H1 (cell line): ENCODE results near the gene MORN4. TPM values are rescaled to one million over a fixed set of nuclear protein-coding genes. Genes with fewer than 3 reads are reported as not detected.

Experiments used
- CTCF ChIA-PET: fragments of 300-600 bp; sonication (Branson Sonifier 250); formaldehyde crosslinking; loops from one replicate; lab custom pipeline; 2021; ENCODE audit not compliant: partially characterized antibody; lab: Charles Lee
- POLR2A ChIA-PET: fragments of 300-600 bp; sonication (Branson Sonifier 250); formaldehyde crosslinking; loops from one replicate; lab custom pipeline; 2021; ENCODE audit warnings: inconsistent platforms; ENCODE audit not compliant: partially characterized antibody; lab: Charles Lee
- DNase-seq, 2 experiments: peaks; one replicate each; pipeline versions ENCODE4 v3.0.0 to v3.0.0-alpha.2; 2010 to 2022; ENCODE audit warnings: low spot score in 2 of 2, low read depth in 1 of 2, mixed read lengths in 1 of 2
- FAIRE-seq: peaks from 2 replicates; lab custom pipeline; 2011; peaks lifted over from hg19 to GRCh38; lab: Jason Lieb, UNC
- H2AFZ ChIP-seq: 2 replicates; pipeline ENCODE4 v1.8.1; 2012; ENCODE audit warnings: low read length, inconsistent platforms
- H2AK5ac ChIP-seq: 2 replicates; pipeline ENCODE4 v1.6.1; 2013; ENCODE audit warnings: low read depth, low read length
- H2BK120ac ChIP-seq: replicated peaks from 2 replicates; pipeline ENCODE3; 2013; ENCODE audit warnings: low read depth, low read length, inconsistent platforms
- H2BK12ac ChIP-seq: 2 replicates; pipeline ENCODE4 v1.6.1; 2013; ENCODE audit warnings: low read depth, low read length
- H2BK15ac ChIP-seq: 2 replicates; pipeline ENCODE4 v1.6.1; 2013; ENCODE audit warnings: low read length
- H2BK20ac ChIP-seq: 2 replicates; pipeline ENCODE4 v1.6.1; 2013; ENCODE audit warnings: low read length
- H2BK5ac ChIP-seq: 2 replicates; pipeline ENCODE4 v1.6.1; 2013; ENCODE audit warnings: low read depth, low read length
- H3K14ac ChIP-seq: 2 replicates; pipeline ENCODE4 v1.6.1; 2013; ENCODE audit warnings: inconsistent platforms; ENCODE audit not compliant: insufficient read length
- H3K18ac ChIP-seq: 2 replicates; pipeline ENCODE4 v1.6.1; 2013; ENCODE audit warnings: low read length; ENCODE audit errors: extremely low read depth
- H3K23ac ChIP-seq: 2 replicates; pipeline ENCODE4 v1.6.1; 2013; ENCODE audit warnings: inconsistent platforms; ENCODE audit not compliant: insufficient read length
- H3K23me2 ChIP-seq: 2 replicates; pipeline ENCODE4 v1.6.1; 2013; ENCODE audit warnings: low read depth, low read length
- H3K27ac ChIP-seq: 2 replicates; pipeline ENCODE4 v1.6.1; 2011; ENCODE audit warnings: low read depth, low read length, inconsistent platforms
- H3K27me3 ChIP-seq, 4 experiments: replicated peaks in 1 of 4; 1 replicate in 1 of 4; 2 replicates in 3 of 4; pipeline versions ENCODE4 v1.6.1 to v1.8.1; 2011 to 2013; ENCODE audit warnings: low read length in 3 of 4, mild to moderate bottlenecking in 3 of 4, inconsistent platforms in 2 of 4, mixed read lengths in 2 of 4, moderate library complexity in 1 of 4; ENCODE audit not compliant: control insufficient read depth in 3 of 4, insufficient read depth in 3 of 4; ENCODE audit errors: extremely low read depth in 1 of 4
- H3K36me3 ChIP-seq, 4 experiments: 2 replicates each; pipeline versions ENCODE4 v1.6.1 to v1.8.1; 2011 to 2013; ENCODE audit warnings: mild to moderate bottlenecking in 4 of 4, low read length in 3 of 4, moderate library complexity in 2 of 4, control low read depth in 1 of 4, inconsistent platforms in 1 of 4; ENCODE audit not compliant: insufficient read depth in 4 of 4, control insufficient read depth in 2 of 4
- H3K4ac ChIP-seq: replicated peaks from 2 replicates; pipeline ENCODE3; 2013; ENCODE audit warnings: low read length, low read depth, mixed read lengths, inconsistent platforms; ENCODE audit not compliant: insufficient read length
- H3K4me1 ChIP-seq, 4 experiments: replicated peaks in 1 of 4; 1 replicate in 1 of 4; 2 replicates in 3 of 4; pipeline versions ENCODE4 v1.6.1 to v1.8.1; 2011 to 2013; ENCODE audit warnings: low read length in 3 of 4, inconsistent platforms in 2 of 4, mixed read lengths in 1 of 4; ENCODE audit not compliant: insufficient read depth in 4 of 4, control insufficient read depth in 3 of 4
- H3K4me2 ChIP-seq, 2 experiments: 2 replicates each; pipeline versions ENCODE4 v1.6.1 to v1.8.1; 2011 to 2013; ENCODE audit warnings: low read depth in 2 of 2, low read length in 2 of 2, control low read depth in 1 of 2, inconsistent platforms in 1 of 2, mild to moderate bottlenecking in 1 of 2; ENCODE audit not compliant: insufficient read depth in 1 of 2
- H3K4me3 ChIP-seq, 4 experiments: fragments of 200-600, 300-600 bp in 1 of 4; sonication (generic), shearing (Covaris generic), sonication (Bioruptor Twin) in 1 of 4; 2 replicates each; pipeline versions ENCODE4 v1.5.1 to v1.8.1; 2011 to 2016; ENCODE audit warnings: low read length in 4 of 4, low read depth in 3 of 4, control low read depth in 2 of 4, inconsistent platforms in 2 of 4, mild to moderate bottlenecking in 2 of 4, mixed read lengths in 1 of 4, moderate library complexity in 1 of 4; ENCODE audit not compliant: insufficient read depth in 2 of 4; ENCODE audit errors: extremely low read depth in 1 of 4
- H3K56ac ChIP-seq: replicated peaks from 2 replicates; pipeline ENCODE3; 2013; ENCODE audit warnings: low read depth, mild to moderate bottlenecking, mixed read lengths, low read length, inconsistent platforms; ENCODE audit not compliant: insufficient read length
- H3K79me1 ChIP-seq: 2 replicates; pipeline ENCODE4 v1.6.1; 2013; ENCODE audit warnings: low read depth, low read length, control low read depth
- H3K79me2 ChIP-seq, 2 experiments: 2 replicates each; pipeline versions ENCODE4 v1.6.1 to v1.8.1; 2012 to 2013; ENCODE audit warnings: low read length in 2 of 2, mild to moderate bottlenecking in 2 of 2, inconsistent platforms in 1 of 2; ENCODE audit not compliant: insufficient read depth in 2 of 2, control insufficient read depth in 1 of 2
- H3K9ac ChIP-seq, 4 experiments: replicated peaks in 1 of 4; 1 replicate in 1 of 4; 2 replicates in 3 of 4; pipeline versions ENCODE4 v1.6.1 to v1.8.1; 2011 to 2013; ENCODE audit warnings: low read depth in 3 of 4, low read length in 3 of 4, control low read depth in 2 of 4, mild to moderate bottlenecking in 2 of 4, moderate library complexity in 2 of 4, inconsistent platforms in 1 of 4; ENCODE audit errors: extremely low read depth in 1 of 4
- H3K9me3 ChIP-seq, 2 experiments: 2 replicates each; pipeline versions ENCODE4 v1.6.1 to v1.8.1; 2012 to 2013; ENCODE audit warnings: mild to moderate bottlenecking in 2 of 2, moderate library complexity in 2 of 2, control low read depth in 1 of 2, inconsistent platforms in 1 of 2, low read depth in 1 of 2, low read length in 1 of 2, mixed read lengths in 1 of 2; ENCODE audit not compliant: insufficient read depth in 2 of 2
- H4K20me1 ChIP-seq, 2 experiments: replicated peaks in 1 of 2; 2 replicates each; pipeline versions ENCODE3 to v1.8.1; 2011 to 2013; ENCODE audit warnings: inconsistent platforms in 2 of 2, low read length in 2 of 2, mild to moderate bottlenecking in 1 of 2; ENCODE audit not compliant: insufficient read depth in 2 of 2, control insufficient read depth in 1 of 2
- H4K5ac ChIP-seq: 2 replicates; pipeline ENCODE4 v1.6.1; 2013; ENCODE audit warnings: low read length, low read depth, mixed read lengths, inconsistent platforms; ENCODE audit not compliant: insufficient read length
- H4K8ac ChIP-seq: 2 replicates; pipeline ENCODE4 v1.8.0; 2013; ENCODE audit warnings: mild to moderate bottlenecking, moderate library complexity, low read length, inconsistent platforms; ENCODE audit not compliant: insufficient read depth; ENCODE audit errors: extremely low read depth
- H4K91ac ChIP-seq: replicated peaks from 2 replicates; pipeline ENCODE3; 2013; ENCODE audit warnings: low read length, mixed read lengths, inconsistent platforms; ENCODE audit not compliant: insufficient read length
- BACH1 ChIP-seq: IDR thresholded peaks from 2 replicates; pipeline ENCODE4 v1.6.1; 2012; ENCODE audit warnings: low read length, improper control_type of control experiment
- CEBPB ChIP-seq: IDR thresholded peaks from 2 replicates; pipeline ENCODE4 v1.6.1; 2012; ENCODE audit warnings: low read depth, low read length
- JUN ChIP-seq: IDR thresholded peaks from 2 replicates; pipeline ENCODE4 v1.6.1; 2011; ENCODE audit warnings: low read depth, mild to moderate bottlenecking, improper control_type of control experiment, low read length
- RNF2 ChIP-seq: fragments of 200-900, 300-1000 bp; sonication (generic); IDR thresholded peaks from 2 replicates; pipeline ENCODE4 v1.7.1; 2016; ENCODE audit warnings: borderline replicate concordance, low read depth, mild to moderate bottlenecking, antibody characterized with exemption, low read length; ENCODE audit not compliant: poor library complexity, severe bottlenecking; ENCODE audit errors: missing control alignments
- ZNF274 ChIP-seq: IDR thresholded peaks from 2 replicates; pipeline ENCODE4 v1.7.0; 2012; ENCODE audit warnings: low read length, borderline replicate concordance; ENCODE audit errors: extremely low read depth
- WGBS, 2 experiments: shearing (Covaris generic) in 1 of 2; methylation state at CpG; one replicate each; pipeline versions ENCODE4 v1.1.6 to v1.1.7; 2013 to 2015; ENCODE audit warnings: low lambda C conversion rate in 2 of 2, mixed read lengths in 2 of 2, inconsistent platforms in 1 of 2, low coverage in 1 of 2, missing lambda C conversion rate in 1 of 2; ENCODE audit not compliant: insufficient replicate concordance in 2 of 2, insufficient coverage in 1 of 2, insufficient read length in 1 of 2; ENCODE audit errors: extremely low coverage in 1 of 2, missing lambda C conversion rate in 1 of 2; 5-methylcytosine and 5-hydroxymethylcytosine counted together
- polyA plus RNA-seq, 7 experiments: library from polyadenylated mRNA; depleted of rRNA in 3 of 7; stranded (reverse) in 5 of 7; unstranded in 2 of 7; fragments of >200 nt in 5 of 7; fragments of 200-250 nt in 2 of 7; gene quantifications; 1 replicate in 5 of 7; 2 replicates in 1 of 7; 4 replicates in 1 of 7; pipeline versions ENCODE4 v1.2.1 to v1.2.3, GENCODE V29; 2011 to 2013; ENCODE audit warnings: missing spikeins in 2 of 7, mixed read lengths in 2 of 7
- total RNA-seq: library from RNA; stranded (reverse); fragmentation: NEBNext Ultra II Directional; extraction: Animal tissue kit (Norgen Biotek cat#: 25700); gene quantifications from 2 replicates; pipeline ENCODE4 v1.2.1, GENCODE V29; 2021
- TF ChIP-seq, protein P1 (sequence below), 3 experiments: IDR thresholded peaks; 1 replicate in 2 of 3; 2 replicates in 1 of 3; pipeline versions ENCODE4 v1.5.1 to v1.6.1; 2011; ENCODE audit warnings: low read length in 3 of 3, mild to moderate bottlenecking in 3 of 3, inconsistent platforms in 2 of 3, low read depth in 1 of 3, moderate library complexity in 1 of 3; ENCODE audit not compliant: insufficient read depth in 1 of 3; ENCODE audit errors: control extremely low read depth in 1 of 3
- TF ChIP-seq, protein P2 (sequence below): IDR thresholded peaks from 2 replicates; pipeline ENCODE4 v1.6.1; 2011; ENCODE audit warnings: low read depth, mild to moderate bottlenecking, low read length; ENCODE audit not compliant: insufficient read depth
- TF ChIP-seq, protein P3 (sequence below): IDR thresholded peaks from 2 replicates; pipeline ENCODE4 v1.6.1; 2012; ENCODE audit warnings: low read length, inconsistent platforms

The MORN4 gene
- total and polyA plus RNA-seq, 2 of the 8 experiments (the other 6 are each of a cell fraction or from before 2014, with no cell fraction given): 13.6 to 22.0 TPM

DNA sequence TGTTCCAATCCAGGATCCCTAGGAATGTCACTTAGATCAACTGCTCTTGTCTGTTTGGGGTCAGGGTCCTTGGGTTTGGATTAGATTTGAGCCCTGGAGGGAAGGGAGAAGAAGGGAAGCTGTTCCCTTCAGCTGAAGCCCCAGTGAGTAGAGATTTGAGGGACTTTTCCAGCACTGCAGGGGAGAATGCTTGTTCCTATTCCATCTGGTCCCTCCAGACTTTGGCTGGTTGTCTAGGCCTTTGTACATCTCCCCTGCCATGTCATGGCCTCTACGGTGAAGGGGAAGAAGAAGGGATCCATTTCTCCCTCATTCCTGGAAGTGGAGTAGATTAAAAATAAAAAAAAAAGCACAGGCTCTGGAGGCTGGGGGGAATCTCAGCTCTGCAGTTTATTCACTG lies 32.7 kb downstream of the MORN4 start:
- FAIRE-seq: no peak
- no peak overlapping the region for H2BK5ac ChIP-seq
- H3K23me2 ChIP-seq: no peaks in the 10 kb centered on the region
- H3K9ac ChIP-seq: no peak overlapping the region
- no peak overlapping the region for H2BK12ac ChIP-seq
- H2AFZ ChIP-seq: no peak overlapping the region
- H3K23ac ChIP-seq: no peak overlapping the region
- no peaks in the 10 kb centered on the region for H3K27me3 ChIP-seq
- no peak overlapping the region for H3K27ac ChIP-seq
- H3K56ac ChIP-seq: no peak overlapping the region
- no peak overlapping the region for H3K4me2 ChIP-seq
- H3K14ac ChIP-seq: no peak overlapping the region
- H2AK5ac ChIP-seq: no peak overlapping the region
- no peak overlapping the region for H2BK120ac ChIP-seq
- CTCF ChIA-PET: interaction anchor here (0.6 to 4.3 kb wide), 10 partner anchors 10 to 133 kb away, joined by 3 to 24 read pairs (median 4); partner anchors contain the start of gene ANKRD2
- H3K4me3 ChIP-seq: no peak overlapping the region
- H3K18ac ChIP-seq: no peak overlapping the region
- H3K79me2 ChIP-seq: no peaks in the 10 kb centered on the region
- no peaks in the 10 kb centered on the region for H3K79me1 ChIP-seq
- H3K36me3 ChIP-seq: no peaks in the 10 kb centered on the region
- WGBS, 2 experiments: 100% methylated on average over 1 of the region's 1 CpG; no CpG with 5 or more reads in 1 of the 2 experiments
- H3K4ac ChIP-seq: no peak overlapping the region
- POLR2A ChIA-PET: interaction anchor here (0.6 kb wide), 1 partner anchor 489 kb away, joined by 5 read pairs; no protein-coding TSS in a partner anchor
- no peaks in the 10 kb centered on the region for H3K9me3 ChIP-seq
- H3K4me1 ChIP-seq: peaks cover 0 to 2% (median under 1%) of the 10 kb centered on the region in 4 experiments; a peak in 1 of 7 replicates
- H4K8ac ChIP-seq: no peak overlapping the region
- H4K20me1 ChIP-seq: no peaks in the 10 kb centered on the region
- no peak overlapping the region for H2BK15ac ChIP-seq
- no peak overlapping the region for H2BK20ac ChIP-seq
- no peak overlapping the region for H4K5ac ChIP-seq
- H4K91ac ChIP-seq: no peak overlapping the region
- no peak for DNase-seq
- TF ChIP-seq RNF2: no peak
- no peak for TF ChIP-seq BACH1
- TF ChIP-seq, protein P1, sequence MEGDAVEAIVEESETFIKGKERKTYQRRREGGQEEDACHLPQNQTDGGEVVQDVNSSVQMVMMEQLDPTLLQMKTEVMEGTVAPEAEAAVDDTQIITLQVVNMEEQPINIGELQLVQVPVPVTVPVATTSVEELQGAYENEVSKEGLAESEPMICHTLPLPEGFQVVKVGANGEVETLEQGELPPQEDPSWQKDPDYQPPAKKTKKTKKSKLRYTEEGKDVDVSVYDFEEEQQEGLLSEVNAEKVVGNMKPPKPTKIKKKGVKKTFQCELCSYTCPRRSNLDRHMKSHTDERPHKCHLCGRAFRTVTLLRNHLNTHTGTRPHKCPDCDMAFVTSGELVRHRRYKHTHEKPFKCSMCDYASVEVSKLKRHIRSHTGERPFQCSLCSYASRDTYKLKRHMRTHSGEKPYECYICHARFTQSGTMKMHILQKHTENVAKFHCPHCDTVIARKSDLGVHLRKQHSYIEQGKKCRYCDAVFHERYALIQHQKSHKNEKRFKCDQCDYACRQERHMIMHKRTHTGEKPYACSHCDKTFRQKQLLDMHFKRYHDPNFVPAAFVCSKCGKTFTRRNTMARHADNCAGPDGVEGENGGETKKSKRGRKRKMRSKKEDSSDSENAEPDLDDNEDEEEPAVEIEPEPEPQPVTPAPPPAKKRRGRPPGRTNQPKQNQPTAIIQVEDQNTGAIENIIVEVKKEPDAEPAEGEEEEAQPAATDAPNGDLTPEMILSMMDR (IDR thresholded peaks at IDR 0.05; ENCODE audit: control extremely low read depth in 1 of 3, insufficient read depth in 1 of 3, low read depth in 1 of 3, low read length in 3 of 3): no peak
- no peak for TF ChIP-seq CEBPB
- TF ChIP-seq, protein P2, sequence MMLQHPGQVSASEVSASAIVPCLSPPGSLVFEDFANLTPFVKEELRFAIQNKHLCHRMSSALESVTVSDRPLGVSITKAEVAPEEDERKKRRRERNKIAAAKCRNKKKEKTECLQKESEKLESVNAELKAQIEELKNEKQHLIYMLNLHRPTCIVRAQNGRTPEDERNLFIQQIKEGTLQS: no peak
- TF ChIP-seq, protein P3, sequence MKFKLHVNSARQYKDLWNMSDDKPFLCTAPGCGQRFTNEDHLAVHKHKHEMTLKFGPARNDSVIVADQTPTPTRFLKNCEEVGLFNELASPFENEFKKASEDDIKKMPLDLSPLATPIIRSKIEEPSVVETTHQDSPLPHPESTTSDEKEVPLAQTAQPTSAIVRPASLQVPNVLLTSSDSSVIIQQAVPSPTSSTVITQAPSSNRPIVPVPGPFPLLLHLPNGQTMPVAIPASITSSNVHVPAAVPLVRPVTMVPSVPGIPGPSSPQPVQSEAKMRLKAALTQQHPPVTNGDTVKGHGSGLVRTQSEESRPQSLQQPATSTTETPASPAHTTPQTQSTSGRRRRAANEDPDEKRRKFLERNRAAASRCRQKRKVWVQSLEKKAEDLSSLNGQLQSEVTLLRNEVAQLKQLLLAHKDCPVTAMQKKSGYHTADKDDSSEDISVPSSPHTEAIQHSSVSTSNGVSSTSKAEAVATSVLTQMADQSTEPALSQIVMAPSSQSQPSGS: no peak
- TF ChIP-seq ZNF274: no peak
- TF ChIP-seq JUN: no peak
